GM21423 (cell line): ENCODE results near the gene RRP15.

Source experiments
- ATAC-seq: cut with Tn5 transposase; IDR thresholded peaks from one replicate; pipeline ENCODE4 v1.9.1; 2021; ENCODE audit warnings: mild to moderate bottlenecking, moderate library complexity; ENCODE audit not compliant: unreplicated experiment

RRP15 gene, protein sequence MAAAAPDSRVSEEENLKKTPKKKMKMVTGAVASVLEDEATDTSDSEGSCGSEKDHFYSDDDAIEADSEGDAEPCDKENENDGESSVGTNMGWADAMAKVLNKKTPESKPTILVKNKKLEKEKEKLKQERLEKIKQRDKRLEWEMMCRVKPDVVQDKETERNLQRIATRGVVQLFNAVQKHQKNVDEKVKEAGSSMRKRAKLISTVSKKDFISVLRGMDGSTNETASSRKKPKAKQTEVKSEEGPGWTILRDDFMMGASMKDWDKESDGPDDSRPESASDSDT

DNA sequence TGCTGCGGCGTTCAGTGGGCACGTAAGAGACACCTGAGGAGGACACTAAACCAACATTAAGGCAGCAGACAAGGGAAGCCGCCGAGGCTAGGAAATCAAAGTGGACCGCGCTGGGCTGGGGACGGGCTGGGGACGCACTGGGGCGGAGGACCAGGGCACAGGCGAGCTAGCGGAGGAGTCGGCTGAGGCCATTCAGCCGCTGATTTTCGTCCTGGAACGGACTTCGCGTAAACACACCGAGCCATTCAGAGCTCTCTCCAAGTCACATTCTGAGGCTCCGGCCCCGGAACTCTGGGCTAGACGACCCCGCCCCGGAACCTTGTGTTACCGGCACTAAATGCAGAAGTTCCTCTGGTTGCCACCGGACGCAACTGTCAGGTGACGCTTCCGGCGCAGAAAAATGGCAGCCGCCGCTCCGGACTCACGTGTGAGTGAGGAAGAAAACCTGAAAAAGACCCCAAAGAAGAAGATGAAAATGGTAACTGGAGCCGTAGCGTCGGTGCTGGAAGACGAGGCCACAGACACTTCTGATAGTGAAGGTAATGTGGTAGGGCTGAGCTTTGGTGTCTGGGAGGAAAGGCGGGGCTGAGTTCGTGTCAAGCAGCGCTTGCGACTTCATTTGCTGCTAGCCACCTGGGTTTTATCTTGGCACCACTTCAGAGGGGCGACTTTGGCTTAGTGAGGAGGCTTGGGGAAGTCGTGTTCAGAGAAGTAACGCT, at the start of gene RRP15:
TSS of gene RRP15 (plus strand) at position 377 of the 719 bp plus-strand sequence. CDS start at position 401, 24 bp downstream.
- ATAC-seq, result peak; percentile 100

DNA sequence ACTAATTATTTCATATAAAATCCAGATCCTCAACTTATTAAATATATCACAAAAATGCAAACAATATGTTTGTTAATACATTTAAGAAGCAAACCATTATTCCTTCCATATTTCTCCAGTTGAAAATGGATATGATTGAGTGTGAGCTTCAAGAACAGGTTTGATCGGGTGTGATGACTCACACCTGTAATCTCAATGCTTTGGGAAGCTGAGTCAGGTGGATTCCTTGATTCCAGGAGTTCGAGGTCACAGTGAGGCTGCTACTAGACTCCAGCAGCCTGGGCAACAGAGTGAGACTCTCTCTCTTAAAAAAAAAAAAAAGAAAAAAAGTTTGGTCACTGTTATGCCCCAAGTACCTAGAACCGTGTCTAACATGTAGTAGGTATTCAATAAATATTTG, 42.9 kb upstream of the RRP15 start:
- ATAC-seq, result no peak

DNA sequence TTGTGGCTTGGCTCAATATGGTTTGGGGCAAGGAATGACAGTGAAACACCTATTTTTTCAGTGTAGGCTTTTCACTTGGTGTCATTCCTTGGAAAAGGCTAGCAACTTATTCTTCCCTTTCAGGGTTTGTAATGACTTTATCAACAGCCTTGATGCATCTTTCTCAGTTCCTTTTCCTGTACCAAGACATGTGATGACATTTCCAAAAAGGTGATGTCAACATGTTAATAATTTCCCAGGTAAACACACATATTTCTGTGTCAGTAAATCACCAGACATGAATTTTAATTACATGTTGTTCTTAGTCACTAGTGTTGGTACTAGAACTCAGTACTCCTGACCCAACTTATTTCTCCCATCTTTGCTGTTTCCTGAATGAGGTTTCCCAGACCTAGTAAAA, 37.8 kb upstream of the RRP15 start:
- peak; percentile 64 for ATAC-seq

DNA sequence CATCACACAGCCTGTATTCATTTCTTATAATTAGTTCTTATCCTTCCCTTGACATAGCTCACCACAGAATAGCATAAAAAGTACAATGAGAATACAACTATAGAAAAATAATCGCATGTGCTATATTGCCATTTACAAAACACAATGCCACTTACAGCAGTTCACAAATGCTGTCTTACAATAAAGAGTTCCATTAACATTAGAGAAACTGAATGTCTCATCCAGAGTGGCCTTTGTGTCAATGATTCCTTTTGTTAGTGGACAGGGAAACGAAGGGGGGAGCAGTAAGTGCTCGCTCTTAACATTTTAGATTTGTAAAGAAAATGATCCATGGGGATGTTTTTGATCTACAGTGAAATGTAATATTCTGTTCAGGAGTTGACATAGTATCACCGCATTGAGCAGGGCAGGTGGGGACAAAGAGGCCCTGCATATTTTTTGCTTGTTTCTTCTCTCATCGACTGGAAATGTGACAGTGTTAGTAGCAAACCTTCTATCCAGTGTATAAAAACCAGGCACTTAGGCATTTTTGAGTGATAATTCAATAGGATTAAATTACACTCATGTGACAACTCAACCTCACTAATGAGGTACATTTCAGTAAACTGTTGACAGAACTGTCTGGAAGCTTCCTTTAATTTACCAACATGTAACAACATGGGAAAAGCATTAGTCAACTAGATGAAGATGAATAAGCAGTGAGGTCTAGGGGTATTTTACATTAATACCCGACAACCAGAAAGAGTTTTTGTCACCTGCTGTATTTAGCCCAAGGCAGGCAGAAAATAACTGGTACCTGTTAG, 35.6 kb upstream of the RRP15 start:
- no peak for ATAC-seq

DNA sequence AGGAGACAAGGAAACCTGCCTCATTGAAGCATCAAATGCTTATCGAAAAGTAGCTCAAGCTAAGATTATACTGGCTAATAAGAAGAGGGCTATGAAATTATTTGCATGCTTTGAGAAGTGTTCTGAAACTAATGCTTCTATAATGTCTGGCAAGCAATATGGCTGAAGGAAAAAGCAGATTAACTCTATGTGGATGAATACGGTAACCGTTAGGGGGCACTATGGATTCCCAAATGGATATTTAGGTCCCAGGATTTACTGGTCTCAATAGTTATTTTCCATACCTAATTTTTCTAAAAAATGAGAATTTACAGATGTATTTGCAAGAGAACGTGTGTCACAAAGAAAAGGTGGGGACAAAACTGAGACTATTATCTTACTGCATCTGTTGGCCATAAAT, 34.6 kb upstream of the RRP15 start:
- ATAC-seq, result no peak

DNA sequence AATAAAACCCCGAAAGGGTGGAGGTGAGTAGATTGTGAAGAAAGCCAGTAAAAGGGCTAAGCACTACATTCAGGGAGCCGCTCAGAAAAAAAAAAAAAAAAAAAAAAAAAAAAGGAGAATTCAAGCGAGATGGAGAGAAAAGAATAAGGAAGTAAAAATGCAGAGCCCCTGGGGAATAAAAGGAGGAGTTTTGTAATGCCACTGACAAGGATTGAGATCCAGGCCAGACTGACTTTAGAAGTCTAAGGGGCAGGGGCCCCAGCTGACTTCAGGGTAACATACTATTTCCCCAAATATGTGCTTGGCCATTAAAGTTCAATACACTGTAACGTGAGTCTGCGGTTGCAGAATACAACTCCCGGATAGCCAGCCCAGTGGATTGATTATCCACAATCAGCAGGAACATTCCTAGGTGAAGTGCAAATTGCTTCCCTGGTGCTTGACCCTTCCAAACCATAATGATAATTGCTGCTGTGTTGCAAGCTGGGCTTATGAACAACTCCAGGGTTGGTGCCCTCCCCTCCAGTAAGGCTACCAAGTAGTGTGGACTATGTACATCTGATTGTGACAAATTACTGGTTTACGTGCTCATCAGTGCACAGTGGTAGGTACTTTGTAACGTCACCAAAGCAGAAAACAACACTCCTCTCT, 30.7 kb upstream of the RRP15 start:
- no peak for ATAC-seq

DNA sequence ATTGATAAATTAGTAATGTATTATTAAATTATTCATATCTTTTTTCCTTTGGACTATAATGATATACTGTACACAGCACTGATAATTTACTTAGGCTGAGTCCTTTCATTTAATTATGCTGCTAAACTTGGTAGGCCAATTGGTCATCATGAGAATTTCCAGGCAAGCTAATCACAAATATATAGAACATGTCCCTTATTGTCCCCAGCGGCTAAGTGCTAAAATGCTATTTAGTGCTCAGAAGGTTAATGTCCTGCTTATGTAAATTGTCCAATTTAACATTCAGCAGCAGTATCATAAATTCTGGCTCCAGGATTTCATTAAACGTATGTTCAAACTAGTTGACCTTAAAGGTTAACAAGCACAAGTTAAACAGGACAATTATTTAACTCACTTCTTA, 30.0 kb upstream of the RRP15 start:
- no peak for ATAC-seq

DNA sequence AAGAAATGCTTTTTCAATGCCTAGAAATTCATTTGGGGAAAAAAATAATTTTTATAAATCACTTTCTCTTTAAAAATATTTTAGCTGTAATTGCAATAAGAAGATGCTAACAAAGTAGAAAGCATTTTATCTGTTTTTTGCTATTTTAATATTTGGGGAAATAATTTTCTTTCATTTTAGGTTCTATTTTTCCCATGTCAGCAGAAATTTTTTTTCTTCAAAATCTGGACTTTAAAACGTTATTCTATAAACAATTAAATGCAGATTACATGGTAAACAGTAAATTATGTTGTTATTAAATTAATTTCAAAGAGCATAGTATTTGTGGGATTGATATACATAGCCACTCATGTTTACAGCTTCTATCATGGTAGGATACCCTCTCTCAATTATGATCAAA, 27.7 kb upstream of the RRP15 start:
- no peak for ATAC-seq

DNA sequence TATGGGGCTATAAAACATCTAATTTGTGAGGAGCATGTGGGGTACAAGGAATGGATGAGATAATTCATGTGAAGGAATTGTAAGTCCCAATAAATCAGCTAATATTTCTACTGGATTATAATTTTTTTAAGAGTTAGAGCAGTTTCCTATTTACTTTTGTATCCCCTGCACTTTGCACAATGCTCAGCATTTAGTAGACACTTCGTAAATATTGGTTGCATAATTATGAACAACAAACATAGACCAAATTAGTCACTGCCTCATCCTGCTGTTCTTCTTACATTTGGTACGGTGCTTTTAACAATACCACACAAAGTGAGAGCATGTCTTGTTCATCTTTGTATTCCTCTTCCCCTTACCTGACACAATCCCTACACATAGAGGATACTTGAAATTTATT, 27.1 kb upstream of the RRP15 start:
- ATAC-seq, result no peak

DNA sequence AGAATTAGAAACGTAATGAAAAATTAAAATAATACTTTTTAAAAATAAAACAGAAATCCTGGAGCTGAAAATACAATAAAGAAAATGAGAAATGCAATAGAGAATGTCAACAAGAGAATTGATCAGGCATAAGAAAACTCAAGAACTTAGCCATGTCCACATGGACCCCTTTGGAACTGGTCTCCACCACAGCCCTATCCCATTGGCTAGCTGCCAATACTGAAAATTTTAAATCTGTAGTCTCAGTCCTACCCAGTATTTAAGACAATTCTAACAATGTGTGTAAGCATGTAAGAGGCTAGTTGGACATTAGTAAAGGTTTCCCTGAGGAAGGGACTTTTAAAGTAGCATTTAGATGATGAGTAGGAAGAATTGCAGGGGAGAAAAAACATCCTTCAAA, 25.8 kb upstream of the RRP15 start:
- no peak for ATAC-seq

DNA sequence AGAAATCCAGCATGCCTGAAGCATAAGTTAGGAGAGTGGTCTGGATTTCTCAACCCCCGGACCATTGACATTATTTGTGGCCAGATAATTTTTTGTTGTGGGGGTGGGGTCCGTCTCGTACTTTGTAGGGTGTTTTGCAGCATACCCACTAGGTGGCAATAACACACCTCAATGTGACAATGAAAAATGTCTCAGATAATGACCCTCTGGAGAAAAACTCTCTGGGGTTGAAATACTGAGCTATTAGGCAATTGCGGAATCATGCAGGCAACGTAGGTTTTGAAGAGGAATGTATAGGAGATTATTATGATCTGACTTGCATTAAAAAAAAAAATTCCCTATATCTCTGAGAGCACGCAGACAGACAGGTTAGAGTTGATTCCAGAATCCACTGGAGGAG, 25.3 kb upstream of the RRP15 start:
- ATAC-seq, result peak; percentile 56

DNA sequence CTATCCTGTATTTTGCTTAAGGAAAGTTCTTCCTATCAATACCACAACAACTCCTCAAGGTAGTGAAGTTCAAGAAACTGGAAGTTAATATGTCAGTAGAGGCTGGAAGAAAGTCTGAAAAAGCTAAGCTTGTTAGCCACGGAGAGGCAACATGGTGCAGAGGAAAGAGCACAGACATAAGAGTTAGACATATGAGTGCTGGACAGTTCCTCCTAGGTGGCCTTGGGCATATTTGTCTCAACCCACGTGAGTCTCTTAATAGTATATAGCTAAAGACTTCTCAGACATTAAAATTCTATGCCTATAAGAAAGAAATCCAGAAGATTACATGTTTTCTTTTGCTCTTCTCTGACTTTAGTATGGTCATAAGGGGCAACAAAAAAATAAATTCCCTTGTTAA, 22.8 kb upstream of the RRP15 start:
- no peak for ATAC-seq

DNA sequence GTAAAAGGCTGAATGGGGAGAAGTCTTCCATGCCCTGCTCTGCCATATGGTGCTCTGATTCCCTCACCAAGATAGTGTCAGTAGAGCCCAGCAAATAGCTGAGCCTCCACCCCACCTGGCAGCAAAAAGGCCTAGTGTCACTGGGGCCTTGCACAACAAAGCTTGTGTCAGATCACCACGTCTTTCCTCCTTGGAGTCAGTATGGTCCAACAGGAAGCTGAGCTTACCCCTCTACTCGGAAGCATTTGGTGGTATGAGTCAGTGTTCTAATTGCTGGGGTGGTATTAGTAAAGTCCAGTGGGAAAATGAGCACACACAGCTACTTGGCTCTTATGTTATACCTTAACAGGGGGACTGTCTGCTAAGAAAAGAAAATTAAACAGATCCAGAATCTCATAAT, 18.7 kb upstream of the RRP15 start:
- ATAC-seq, result no peak

DNA sequence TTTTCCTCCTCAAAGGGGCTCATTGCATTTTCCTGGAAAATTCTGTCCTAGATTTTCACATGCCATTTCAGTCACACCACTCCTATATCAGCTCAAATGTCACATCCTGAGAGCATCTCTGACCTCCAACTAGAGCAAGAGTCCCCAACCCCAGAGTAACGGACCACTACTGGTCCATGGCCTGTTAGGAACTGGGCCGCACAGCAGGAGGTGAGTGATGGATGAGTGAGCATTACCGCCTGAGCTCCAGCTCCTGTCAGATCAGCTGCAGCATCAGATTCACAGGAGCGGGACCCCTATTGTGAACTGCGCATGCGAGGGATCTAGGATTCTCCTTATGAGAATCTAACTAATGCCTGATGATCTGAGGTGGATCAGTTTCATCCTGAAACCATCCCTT, 12.7 kb upstream of the RRP15 start:
- ATAC-seq, result no peak

DNA sequence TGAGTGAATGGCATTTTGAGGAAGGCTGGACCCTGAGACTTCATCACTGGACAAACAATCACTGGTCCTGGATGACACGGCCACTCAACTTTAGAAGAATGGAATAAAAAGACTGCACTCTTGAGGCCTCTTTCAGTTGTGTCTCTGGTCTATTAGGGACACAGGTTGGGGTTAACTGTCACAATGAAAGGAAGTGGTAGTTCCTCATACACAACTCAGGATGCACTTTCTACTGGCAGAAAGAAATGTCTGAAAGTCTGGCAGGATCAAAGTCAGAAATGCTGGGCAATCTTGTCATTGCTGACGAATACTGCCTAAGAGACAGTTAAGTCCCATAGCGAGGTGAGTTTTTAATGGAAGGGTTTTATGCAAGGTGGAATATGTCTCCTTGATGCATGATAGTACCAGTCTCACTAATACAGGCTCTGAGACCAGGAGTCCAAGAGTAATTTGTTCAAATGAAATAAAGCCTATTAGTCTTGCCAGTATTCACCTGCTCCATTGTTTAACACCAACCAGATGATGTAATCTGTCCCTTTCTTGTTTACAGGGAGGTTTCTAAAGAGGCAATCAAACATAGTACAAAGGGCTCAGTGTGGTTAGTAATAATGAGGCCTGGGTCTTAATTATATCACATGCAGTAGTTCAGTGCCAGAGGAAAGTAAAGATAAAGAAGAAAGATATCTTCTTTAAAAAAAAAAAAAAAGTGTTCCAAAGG, 11.2 kb upstream of the RRP15 start:
- no peak for ATAC-seq

DNA sequence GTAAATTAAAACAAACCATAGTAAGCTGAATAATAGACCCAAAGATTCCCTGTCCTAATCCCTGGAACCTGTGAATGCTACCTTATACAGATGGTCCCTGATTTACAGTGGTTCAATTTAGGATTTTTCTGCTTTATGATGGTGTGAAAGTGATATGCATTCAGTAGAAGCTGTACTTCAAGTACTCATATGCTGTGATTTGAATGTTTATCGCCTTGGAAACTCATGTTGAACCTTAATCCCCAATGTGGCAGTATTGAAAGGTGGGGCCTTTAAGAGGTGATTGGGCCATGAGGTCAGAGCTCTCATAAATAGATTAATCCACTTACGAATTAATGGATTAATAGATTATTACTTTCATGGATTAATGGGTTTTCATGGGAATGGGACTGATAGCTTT, 10.6 kb upstream of the RRP15 start:
- no peak for ATAC-seq

DNA sequence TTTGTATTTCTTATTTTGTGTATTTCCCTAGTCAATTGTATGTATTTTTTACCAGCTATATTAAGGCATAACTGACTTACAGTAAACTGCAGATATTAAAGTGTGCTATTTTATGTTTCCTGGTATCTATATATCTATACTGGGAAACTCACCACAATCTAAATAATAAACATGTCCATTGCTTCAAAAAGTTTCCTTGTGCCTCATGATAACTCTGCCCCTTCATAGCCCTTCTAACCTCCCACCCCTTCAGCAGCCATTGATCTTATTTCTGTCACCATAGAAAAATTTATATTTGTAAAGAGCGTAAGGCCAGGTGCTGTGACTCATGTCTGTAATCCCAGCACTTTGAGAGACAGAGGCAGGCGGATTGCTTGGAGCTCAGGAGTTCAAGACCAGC, 9.3 kb upstream of the RRP15 start:
- ATAC-seq, result no peak

DNA sequence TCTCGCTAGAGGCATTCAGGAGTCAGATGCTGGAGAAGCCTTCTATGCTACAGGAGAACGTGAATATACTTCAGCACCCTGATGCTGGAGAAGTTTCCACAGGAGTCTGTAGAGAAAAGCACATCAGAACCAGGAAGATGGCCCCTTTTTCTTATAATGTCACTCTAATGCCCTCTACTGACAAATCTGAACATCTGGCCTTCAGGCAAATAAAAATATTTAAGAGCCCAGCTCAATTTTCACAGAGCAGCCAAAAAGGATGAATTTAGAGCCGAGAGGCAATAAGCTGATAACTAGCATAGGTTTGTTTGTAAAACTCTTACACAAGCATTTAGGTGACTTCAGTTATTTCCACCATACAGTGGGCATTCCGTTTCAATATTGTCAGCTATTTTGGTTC, 3.8 kb upstream of the RRP15 start:
- no peak for ATAC-seq

DNA sequence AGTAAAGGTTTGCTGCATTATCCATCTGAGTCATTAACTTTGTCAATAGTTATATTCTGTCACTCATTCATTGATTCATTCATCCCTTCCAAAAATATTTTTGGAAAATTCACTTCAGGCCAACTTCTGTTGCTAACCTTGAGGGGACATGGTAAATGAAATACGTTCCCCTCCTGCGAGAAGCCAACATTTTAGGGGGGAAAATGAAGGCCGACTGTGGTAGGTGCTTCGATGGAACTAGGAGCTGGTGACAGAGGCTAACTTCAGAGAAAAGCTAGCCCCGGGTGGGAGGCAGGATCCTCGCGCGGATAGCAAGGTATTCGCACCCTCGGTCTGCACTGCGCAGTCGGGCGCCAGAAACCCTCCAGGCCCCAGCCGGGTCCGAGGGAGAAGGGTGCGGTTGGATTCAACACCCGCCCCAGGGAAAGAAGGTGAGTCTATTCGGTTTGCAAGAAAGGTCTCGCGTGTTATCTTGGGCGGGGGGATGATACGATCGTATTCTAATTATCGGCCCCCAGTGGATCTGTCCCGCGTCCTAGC, 646 bp upstream of the RRP15 start:
- peak; percentile 14 for ATAC-seq

DNA sequence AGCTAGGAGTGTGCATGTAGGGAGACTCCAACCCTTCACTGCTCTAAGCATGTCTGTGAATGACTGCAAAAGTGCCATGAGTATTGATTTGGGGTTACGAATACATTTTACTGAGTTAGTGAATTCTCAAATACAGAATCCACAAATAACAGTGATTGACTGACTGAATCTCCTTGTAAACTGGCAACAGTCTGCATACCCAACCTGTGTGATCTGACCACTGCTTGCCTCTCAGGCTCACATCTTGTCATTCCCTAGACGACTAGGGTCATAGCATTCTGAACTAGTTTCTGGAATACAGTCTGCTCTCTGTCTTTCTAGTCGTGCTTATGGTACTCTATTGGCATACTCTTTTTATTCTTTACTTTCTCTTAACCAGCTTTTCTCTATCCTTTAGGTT, 7.4 kb downstream of the RRP15 start:
- no peak for ATAC-seq

DNA sequence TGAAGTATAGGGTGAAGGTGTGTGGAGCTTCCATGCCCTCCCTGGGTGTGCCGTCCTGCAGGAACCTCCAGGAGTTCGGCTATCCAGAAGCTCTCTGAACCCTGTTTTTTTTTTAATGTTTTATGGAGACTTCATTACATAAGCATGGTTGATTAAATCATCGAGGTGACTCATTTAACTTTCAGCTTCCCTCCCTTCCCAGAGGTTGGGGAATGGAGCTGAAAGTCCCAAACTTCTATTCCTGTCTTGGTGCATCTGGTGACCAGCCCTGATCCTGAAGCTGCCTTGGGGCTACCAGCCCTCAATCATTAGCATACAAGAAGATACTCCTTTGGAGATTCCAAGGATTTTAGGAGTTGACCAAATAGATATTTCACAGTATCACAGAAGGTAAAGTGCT, 9.5 kb downstream of the RRP15 start:
- ATAC-seq, result no peak
